Panc1 (cell line): ENCODE measurements around the gene SLC44A1.

Source experiments
- POLR2AphosphoS5 ChIP-seq: IDR thresholded peaks from 2 replicates; pipeline ENCODE4 v1.6.1; 2012; ENCODE audit warnings: mild to moderate bottlenecking, low read depth, low read length, moderate library complexity
- TF ChIP-seq, protein P1 (sequence below): fragments of 450-650 bp; IDR thresholded peaks from 2 replicates; pipeline ENCODE4 v1.5.1; 2017; ENCODE audit warnings: mild to moderate bottlenecking

GRCh38 chr9:105457560-105458294, 213.3 kb downstream of the SLC44A1 start:
- TF ChIP-seq, protein P1, sequence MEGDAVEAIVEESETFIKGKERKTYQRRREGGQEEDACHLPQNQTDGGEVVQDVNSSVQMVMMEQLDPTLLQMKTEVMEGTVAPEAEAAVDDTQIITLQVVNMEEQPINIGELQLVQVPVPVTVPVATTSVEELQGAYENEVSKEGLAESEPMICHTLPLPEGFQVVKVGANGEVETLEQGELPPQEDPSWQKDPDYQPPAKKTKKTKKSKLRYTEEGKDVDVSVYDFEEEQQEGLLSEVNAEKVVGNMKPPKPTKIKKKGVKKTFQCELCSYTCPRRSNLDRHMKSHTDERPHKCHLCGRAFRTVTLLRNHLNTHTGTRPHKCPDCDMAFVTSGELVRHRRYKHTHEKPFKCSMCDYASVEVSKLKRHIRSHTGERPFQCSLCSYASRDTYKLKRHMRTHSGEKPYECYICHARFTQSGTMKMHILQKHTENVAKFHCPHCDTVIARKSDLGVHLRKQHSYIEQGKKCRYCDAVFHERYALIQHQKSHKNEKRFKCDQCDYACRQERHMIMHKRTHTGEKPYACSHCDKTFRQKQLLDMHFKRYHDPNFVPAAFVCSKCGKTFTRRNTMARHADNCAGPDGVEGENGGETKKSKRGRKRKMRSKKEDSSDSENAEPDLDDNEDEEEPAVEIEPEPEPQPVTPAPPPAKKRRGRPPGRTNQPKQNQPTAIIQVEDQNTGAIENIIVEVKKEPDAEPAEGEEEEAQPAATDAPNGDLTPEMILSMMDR: no peak
- TF ChIP-seq POLR2AphosphoS5: no peak
